Measurements from ENCODE around the gene KLHDC1. TPM values are rescaled to one million over a fixed set of nuclear protein-coding genes. Genes with fewer than 3 reads are reported as not detected.
"Not testable (repeated sequence)": the region's sequence is repeated elsewhere in the genome, so short reads cannot be mapped to it uniquely, and the experiment has no call there.

KLHDC1 gene, protein sequence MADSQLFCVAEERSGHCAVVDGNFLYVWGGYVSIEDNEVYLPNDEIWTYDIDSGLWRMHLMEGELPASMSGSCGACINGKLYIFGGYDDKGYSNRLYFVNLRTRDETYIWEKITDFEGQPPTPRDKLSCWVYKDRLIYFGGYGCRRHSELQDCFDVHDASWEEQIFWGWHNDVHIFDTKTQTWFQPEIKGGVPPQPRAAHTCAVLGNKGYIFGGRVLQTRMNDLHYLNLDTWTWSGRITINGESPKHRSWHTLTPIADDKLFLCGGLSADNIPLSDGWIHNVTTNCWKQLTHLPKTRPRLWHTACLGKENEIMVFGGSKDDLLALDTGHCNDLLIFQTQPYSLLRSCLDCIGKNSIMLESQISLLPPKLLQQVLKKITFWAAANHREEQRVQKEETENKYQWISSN
- total RNA-seq: 10 to 100 TPM in 3 of 4 donors, 1 to 10 TPM in 1; 2.6 to 35.3 (median 27.1) TPM

DNA sequence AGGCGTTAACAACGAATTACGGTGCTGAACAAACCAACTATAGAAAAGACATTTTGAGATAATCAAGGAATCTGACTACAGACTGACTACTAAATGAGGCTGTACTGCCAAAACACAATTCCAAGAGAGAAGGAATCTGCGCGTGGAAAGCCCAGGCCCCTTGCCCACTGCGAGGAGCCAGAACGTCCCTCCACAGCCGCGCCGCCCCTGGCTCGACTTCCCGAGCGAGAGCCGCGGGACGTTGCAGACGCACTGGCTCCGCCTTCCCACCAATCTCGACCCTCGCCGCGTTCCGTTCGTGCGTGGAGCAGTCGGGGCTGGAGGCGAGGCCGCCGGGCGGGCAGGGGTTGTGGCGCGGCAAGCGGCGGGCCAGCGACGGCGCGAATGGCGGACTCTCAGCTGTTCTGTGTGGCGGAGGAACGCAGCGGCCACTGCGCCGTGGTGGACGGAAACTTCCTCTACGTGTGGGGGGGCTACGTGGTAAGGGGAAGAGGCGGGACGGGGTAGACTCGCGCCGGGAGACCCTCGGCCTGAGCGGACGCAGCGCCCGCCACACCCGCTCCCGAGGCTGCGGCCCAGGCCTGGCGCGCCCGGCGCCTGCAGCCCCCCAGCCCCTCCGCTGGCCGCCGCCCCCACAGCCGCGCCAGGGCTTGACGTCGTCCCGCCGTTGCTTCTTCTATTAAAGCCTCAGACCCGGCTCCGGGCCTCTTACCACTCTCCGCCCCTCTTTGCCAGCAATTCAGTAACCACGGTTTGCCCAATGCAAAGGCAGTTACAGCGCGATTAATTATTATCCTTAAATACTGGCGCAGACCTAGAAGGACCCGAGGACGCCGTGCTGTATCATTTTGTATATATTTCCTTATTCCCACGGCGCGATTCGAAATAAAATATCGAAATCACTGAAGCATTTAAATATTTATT, at the start of gene KLHDC1:
Gene KLHDC1 (plus strand): TSS at position 310 of the 924 bp plus-strand sequence. CDS start 75 bp downstream, at position 385.
- Histone ChIP-seq H3K4me1 (peaks cover 0 to 7% of the 10 kb centered on the region in 2 donors), H3K4me3 (peak within 1 kb of the TSS; percentile 44 to 82), H3K27ac (peak within 1 kb of the TSS; percentile 93 to 97), H3K9me3 (no peaks in the 10 kb centered on the region), H3K36me3 (no peaks in the 10 kb centered on the region), H3K27me3 (no peaks in the 10 kb centered on the region)
- TF ChIP-seq POLR2A (IDR thresholded peaks at IDR 0.05): peak; percentile 74 to 93
- TF ChIP-seq, protein P1, sequence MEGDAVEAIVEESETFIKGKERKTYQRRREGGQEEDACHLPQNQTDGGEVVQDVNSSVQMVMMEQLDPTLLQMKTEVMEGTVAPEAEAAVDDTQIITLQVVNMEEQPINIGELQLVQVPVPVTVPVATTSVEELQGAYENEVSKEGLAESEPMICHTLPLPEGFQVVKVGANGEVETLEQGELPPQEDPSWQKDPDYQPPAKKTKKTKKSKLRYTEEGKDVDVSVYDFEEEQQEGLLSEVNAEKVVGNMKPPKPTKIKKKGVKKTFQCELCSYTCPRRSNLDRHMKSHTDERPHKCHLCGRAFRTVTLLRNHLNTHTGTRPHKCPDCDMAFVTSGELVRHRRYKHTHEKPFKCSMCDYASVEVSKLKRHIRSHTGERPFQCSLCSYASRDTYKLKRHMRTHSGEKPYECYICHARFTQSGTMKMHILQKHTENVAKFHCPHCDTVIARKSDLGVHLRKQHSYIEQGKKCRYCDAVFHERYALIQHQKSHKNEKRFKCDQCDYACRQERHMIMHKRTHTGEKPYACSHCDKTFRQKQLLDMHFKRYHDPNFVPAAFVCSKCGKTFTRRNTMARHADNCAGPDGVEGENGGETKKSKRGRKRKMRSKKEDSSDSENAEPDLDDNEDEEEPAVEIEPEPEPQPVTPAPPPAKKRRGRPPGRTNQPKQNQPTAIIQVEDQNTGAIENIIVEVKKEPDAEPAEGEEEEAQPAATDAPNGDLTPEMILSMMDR (IDR thresholded peaks at IDR 0.05): peak in 1 of 4 experiments; percentile 15
- DNase-seq: peak; percentile 86 to 89
- intact Hi-C loops (cut with DNase I; ENCODE audit: low total_unique reads): no loop called here

DNA sequence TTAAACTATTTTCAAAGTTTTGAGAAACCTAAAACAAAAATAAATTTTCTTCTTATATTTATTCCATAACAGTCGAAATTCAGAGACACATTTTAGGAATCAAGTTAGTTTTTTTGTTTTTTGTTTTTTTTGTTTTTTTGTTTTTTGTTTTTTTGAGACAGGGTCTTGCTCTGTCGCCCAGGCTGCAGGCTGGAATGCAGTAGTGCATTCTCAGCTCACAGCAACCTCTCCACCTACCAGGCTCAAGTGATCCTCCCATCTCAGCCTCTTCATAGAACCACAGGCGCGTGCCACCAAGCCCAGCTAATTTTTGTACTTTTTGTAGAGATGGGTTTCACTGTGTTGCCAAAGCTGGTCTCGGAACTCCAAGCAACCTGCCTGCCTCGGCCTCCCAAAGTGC, 39.4 kb upstream of the KLHDC1 start:
- H3K27me3 ChIP-seq: no peaks in the 10 kb centered on the region
- no peak for DNase-seq
- no peak overlapping the region for H3K27ac ChIP-seq
- no peak overlapping the region for H3K4me3 ChIP-seq
- no peaks in the 10 kb centered on the region for H3K4me1 ChIP-seq
- intact Hi-C loops (cut with DNase I; ENCODE audit: low total_unique reads): no loop called here
- no peaks in the 10 kb centered on the region for H3K36me3 ChIP-seq
- no peaks in the 10 kb centered on the region for H3K9me3 ChIP-seq
- no peak for TF ChIP-seq POLR2A (IDR thresholded peaks at IDR 0.05)
- TF ChIP-seq, protein P1 (IDR thresholded peaks at IDR 0.05): no peak

DNA sequence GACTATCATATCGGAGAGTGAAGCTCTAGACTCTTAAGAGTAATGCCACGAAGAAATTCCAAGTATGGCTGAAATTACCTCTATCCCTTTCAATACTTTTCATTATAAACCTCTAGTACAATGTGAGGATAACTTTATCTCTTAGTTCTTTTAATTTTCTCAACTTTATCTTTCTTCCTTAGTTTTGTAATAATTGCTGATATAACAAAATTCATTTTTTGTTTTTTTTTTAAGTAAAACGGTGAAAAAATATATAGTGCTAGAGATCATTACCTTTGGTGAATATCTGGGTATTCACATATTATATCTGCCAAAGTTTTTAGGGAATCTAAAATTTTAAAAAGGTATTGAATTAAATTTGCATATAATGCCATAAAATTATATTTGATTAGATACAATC, 38.4 kb upstream of the KLHDC1 start:
- TF ChIP-seq, protein P1 (IDR thresholded peaks at IDR 0.05): no peak
- TF ChIP-seq POLR2A (IDR thresholded peaks at IDR 0.05): no peak
- intact Hi-C loops (cut with DNase I; ENCODE audit: low total_unique reads): no loop called here

DNA sequence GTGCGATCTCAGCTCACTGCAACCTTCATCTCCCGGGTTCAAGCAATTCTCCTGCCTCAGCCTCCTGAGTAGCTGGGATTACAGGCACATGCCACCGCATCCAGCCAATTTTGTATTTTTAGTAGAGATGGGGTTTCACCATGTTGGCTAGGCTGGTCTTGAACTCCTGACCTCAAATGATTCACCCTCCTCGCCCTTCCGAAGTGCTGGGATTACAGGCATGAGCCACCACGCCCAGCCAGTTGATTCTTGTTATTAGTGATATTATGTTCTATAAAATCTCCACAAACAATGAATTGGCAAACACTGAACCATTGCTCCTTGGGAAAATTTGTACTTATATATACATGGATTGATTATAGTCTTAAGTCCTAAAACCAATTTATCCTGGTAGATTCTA, 35.4 kb upstream of the KLHDC1 start:
- DNase-seq; H3K9me3 ChIP-seq; H3K27ac ChIP-seq; H3K4me3 ChIP-seq; H3K4me1 ChIP-seq; intact Hi-C loops (cut with DNase I; ENCODE audit: low total_unique reads); H3K27me3 ChIP-seq; H3K36me3 ChIP-seq: not testable (repeated sequence)

More for the DNA sequence above, 38.4 kb upstream of the KLHDC1 start:
- no peaks in the 10 kb centered on the region for H3K36me3 ChIP-seq
- no peaks in the 10 kb centered on the region for H3K4me1 ChIP-seq
- H3K27me3 ChIP-seq: no peaks in the 10 kb centered on the region
- DNase-seq: no peak
- H3K9me3 ChIP-seq: no peaks in the 10 kb centered on the region
- no peak overlapping the region for H3K27ac ChIP-seq
- H3K4me3 ChIP-seq: no peak overlapping the region

DNA sequence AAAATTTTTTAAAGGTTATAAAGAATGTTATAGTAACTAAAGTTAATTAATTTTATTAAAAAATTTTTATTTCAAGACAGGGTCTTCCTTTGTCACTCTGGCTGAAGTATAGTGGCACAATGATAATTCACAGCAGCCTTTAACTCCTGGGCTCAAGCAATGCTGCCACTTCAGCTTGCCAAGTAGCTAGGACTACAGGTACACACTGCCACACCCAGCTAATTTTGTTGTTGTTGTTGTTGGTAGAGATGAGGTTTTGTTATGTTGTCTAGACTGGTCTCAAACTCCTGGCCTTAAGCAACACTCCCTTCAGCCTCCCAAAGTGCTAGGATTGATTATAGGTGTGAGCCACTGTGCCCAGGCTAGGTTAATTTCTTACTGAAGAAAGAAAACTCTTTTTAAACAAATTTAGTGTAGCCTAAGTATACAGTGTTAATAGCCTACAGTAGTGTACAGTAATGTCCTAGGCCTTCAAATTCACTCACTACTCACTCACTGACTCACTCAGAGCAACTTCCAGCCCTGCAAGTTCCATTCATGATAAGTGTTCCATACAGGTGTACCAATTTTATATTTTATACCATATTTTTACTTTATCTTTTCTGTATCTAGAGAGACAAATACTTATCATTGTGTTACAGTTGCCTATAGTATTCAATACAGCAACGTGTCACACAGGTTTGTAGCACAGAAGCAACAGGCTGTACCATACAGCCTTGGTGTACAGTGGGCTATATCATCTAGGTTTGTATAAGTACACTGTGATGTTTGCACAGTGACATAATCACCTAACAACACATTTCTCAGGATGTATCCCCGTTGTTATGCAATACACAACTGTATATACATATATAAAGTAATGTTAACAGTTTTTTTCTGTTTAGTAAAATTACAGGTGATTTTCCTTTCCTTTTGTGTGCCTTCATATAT, 33.1 kb upstream of the KLHDC1 start:
- Histone ChIP-seq H3K27ac (no peak overlapping the region), H3K4me1 (no peaks in the 10 kb centered on the region), H3K4me3 (no peak overlapping the region), H3K9me3 (no peaks in the 10 kb centered on the region), H3K27me3 (no peaks in the 10 kb centered on the region), H3K36me3 (no peaks in the 10 kb centered on the region)
- no peak for DNase-seq
- intact Hi-C loops (cut with DNase I; ENCODE audit: low total_unique reads): no loop called here
- TF ChIP-seq POLR2A (IDR thresholded peaks at IDR 0.05): no peak
- TF ChIP-seq, protein P1 (IDR thresholded peaks at IDR 0.05): no peak
